Peyer's patch (tissue), 4 donors: ENCODE results near the gene SFI1. TPM values are rescaled to one million over a fixed set of nuclear protein-coding genes. Genes with fewer than 3 reads are reported as not detected.

Source experiments
- DNase-seq, 3 donors: peaks; one replicate each; pipeline ENCODE4 v3.0.0-alpha.2; 2017 to 2019
- H3K27ac ChIP-seq, 4 donors: fragments of 200-600 bp; sonication (generic); one replicate each; pipeline ENCODE4 v1.5.1; 2016 to 2019
- H3K27me3 ChIP-seq, 2 donors: fragments of 200-600 bp; sonication (generic); one replicate each; pipeline ENCODE4 v1.5.1; 2019
- H3K36me3 ChIP-seq, 3 donors: fragments of 200-600 bp; sonication (generic); one replicate each; pipeline ENCODE4 v1.5.1; 2016 to 2019
- H3K4me1 ChIP-seq, 4 donors: fragments of 200-600 bp; sonication (generic); one replicate each; pipeline ENCODE4 v1.5.1; 2016 to 2019
- H3K4me3 ChIP-seq, 4 donors: fragments of 200-600 bp; sonication (generic); 1 replicate in 3 of 4; 2 replicates in 1 of 4; pipeline ENCODE4 v1.5.1; 2016 to 2019; ENCODE audit warnings: mild to moderate bottlenecking in 1 of 4
- H3K9me3 ChIP-seq, 4 donors: fragments of 200-600 bp; sonication (generic); one replicate each; pipeline ENCODE4 v1.5.1; 2016 to 2019; ENCODE audit warnings: mild to moderate bottlenecking in 1 of 4
- POLR2A ChIP-seq, 2 donors: fragments of 450-650 bp; IDR thresholded peaks; one replicate each; pipeline ENCODE4 v1.5.1; 2017; ENCODE audit warnings: antibody characterized with exemption in 2 of 2, mild to moderate bottlenecking in 2 of 2, moderate library complexity in 2 of 2
- total RNA-seq, 4 donors: library from RNA; depleted of rRNA; stranded (reverse); fragments of >200 nt; gene quantifications; one replicate each; pipeline ENCODE4 v1.1.0, GENCODE V29; 2016
- TF ChIP-seq, protein P1 (sequence below), 6 experiments: fragments of 450-650 bp in 4 of 6; fragments of 200-600 bp in 2 of 6; sonication (generic) in 1 of 6; IDR thresholded peaks; one replicate each; pipeline ENCODE4 v1.5.1; 2017 to 2019; ENCODE audit warnings: antibody characterized with exemption in 6 of 6, mild to moderate bottlenecking in 3 of 6, moderate library complexity in 1 of 6

Gene SFI1
- total RNA-seq, 4 donors from 2014 or later = 124 to 307 (median 198) TPM

DNA sequence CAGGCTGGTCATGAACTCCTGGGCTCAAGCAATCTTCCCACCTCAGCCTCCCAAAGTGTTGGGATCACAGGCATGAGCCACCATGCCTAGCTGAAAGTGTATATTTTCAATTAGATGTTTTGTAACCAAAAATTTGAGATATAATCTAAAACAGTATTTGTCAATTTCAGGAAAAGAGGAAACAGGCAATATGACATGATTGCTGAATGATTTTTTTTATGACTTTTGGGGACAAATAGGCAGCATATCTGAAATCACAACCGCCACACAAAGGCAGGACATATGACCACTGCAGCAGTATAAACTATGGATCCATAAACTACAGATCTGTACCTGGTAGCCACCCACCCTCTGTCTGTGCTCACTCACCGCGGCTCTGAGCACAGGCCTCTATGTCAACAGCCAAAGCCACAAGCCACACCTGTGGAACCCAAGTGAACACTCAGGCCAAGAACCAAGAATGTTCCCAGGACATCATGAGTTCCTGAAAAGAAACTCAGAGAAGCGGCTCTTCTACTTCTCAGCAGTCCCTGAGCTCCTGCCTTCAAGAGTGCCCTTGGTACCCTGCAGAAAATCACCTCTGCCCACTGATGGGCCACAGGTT lies 143.2 kb downstream of the SFI1 start:
- Histone ChIP-seq H3K36me3 (no peaks in the 10 kb centered on the region), H3K27me3 (no peaks in the 10 kb centered on the region), H3K9me3 (no peaks in the 10 kb centered on the region), H3K4me1 (peaks cover 0 to 23% (median 12%) of the 10 kb centered on the region in 4 donors), H3K4me3 (no peak overlapping the region), H3K27ac (peak overlapping the region in 2 of 4 donors; percentile 30 to 48)
- TF ChIP-seq, protein P1, sequence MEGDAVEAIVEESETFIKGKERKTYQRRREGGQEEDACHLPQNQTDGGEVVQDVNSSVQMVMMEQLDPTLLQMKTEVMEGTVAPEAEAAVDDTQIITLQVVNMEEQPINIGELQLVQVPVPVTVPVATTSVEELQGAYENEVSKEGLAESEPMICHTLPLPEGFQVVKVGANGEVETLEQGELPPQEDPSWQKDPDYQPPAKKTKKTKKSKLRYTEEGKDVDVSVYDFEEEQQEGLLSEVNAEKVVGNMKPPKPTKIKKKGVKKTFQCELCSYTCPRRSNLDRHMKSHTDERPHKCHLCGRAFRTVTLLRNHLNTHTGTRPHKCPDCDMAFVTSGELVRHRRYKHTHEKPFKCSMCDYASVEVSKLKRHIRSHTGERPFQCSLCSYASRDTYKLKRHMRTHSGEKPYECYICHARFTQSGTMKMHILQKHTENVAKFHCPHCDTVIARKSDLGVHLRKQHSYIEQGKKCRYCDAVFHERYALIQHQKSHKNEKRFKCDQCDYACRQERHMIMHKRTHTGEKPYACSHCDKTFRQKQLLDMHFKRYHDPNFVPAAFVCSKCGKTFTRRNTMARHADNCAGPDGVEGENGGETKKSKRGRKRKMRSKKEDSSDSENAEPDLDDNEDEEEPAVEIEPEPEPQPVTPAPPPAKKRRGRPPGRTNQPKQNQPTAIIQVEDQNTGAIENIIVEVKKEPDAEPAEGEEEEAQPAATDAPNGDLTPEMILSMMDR (IDR thresholded peaks at IDR 0.05) = no peak
- no peak for TF ChIP-seq POLR2A (IDR thresholded peaks at IDR 0.05)
- peak in 1 of 3 donors; percentile 70 for DNase-seq

DNA sequence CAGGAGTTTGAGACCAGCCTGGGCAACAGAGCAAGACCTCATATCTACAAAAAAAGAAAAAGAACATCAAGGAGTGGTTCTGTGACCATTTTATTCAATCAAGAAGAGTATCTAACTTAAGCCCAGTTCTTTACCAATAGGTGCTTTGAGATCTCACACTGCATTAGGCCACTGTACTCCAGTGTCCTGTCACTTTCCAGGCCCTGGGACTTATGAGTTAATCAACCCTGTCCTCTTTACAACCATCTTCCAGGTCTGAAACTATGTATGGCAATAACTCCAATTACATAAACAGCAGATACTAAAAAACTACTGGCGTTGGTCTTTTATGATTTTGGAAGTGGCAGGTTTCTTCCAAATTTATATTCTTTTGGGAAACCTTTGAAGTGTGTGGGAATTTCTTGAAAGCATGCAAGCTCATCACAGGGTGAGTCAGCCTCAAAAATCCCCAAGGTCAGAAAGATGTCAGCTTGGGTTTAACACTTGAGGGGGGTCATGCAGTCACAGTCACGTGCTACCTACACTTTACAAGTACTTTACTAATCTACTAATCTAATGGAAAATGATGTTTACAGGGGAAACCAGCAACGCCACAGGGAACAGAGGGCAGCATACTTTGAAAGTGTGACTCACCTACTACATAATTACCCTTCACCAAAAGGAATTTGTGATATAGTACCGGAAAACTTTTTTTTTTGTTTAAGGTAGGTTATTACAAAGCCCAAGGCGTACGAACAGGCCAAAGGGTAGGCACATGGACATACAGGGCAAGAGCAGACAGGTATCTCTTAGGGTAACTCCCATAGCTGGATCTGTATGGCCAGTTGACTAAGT lies 150.1 kb downstream of the SFI1 start:
- Histone ChIP-seq H3K36me3 (peaks cover 0 to 40% (median 0%) of the 10 kb centered on the region in 3 donors), H3K4me1 (no peaks in the 10 kb centered on the region), H3K27ac (peak overlapping the region in 1 of 4 donors; percentile 45), H3K27me3 (no peaks in the 10 kb centered on the region), H3K9me3 (no peaks in the 10 kb centered on the region), H3K4me3 (no peak overlapping the region)
- TF ChIP-seq POLR2A (IDR thresholded peaks at IDR 0.05) = no peak
- TF ChIP-seq, protein P1 (IDR thresholded peaks at IDR 0.05) = no peak
- DNase-seq = no peak

DNA sequence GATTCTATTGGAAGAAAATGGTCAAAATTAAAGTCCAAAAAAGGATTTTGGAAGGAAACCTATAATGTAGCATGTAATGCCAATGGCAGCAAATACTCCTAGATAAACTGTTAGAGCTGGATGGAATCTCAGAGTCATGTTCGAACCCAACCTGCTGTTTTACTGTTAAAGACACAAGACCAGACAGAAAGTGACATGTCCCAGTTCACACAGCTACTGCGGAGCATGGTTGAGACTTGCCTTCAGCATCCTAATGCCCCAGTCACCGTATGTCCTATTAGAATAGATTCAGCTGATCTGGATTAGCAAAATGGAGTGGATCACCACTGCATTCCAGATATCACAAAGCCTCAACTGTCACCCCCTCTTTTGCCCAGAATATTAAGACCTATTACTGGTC lies 150.7 kb downstream of the SFI1 start:
- TF ChIP-seq, protein P1 (IDR thresholded peaks at IDR 0.05) = no peak
- no peak for TF ChIP-seq POLR2A (IDR thresholded peaks at IDR 0.05)
- H3K4me3 ChIP-seq = no peak overlapping the region
- no peaks in the 10 kb centered on the region for H3K27me3 ChIP-seq
- no peak for DNase-seq
- H3K4me1 ChIP-seq = no peaks in the 10 kb centered on the region
- peaks cover 0 to 40% (median 0%) of the 10 kb centered on the region in 3 donors for H3K36me3 ChIP-seq
- H3K27ac ChIP-seq = peak overlapping the region in 1 of 4 donors; percentile 45
- H3K9me3 ChIP-seq = no peaks in the 10 kb centered on the region

DNA sequence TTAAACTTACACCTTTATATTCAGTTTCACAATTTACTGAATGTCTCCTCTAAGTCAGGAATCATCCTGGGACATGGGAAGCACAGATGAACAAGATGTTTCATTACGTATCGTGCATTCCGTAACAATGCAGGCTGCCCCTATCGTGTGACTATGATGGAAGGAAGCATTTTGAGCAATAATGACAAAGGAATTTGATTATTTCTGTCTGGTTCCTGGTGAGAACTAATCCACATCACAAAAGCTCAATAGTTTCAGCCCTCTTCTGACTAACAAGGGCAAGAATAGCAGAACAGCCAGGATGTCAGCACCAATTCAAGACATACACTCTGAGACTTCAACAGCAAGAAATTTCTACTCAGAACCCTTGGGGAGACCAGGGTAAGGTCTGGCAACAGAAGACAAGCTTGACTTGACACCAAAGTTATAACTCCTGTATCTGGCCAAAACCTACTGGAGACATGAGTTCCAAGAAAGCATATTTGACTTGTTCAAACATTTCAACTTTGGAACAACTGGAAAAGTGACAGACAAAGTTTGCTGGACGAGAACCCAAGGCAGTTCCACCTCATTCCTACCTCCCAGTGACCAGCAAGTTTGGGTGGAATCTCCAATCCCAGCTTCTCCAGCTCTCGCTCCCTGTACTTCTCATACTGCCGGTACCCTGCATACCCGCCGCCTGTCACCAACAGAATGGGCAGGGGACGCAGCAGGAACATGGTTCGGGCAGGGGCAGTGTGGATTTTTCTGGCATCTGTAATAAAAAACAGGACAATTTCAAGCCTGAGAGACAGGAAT lies 151.4 kb downstream of the SFI1 start:
- TF ChIP-seq, protein P1 (IDR thresholded peaks at IDR 0.05) = no peak
- TF ChIP-seq POLR2A (IDR thresholded peaks at IDR 0.05) = no peak
- Histone ChIP-seq H3K4me3 (no peak overlapping the region), H3K4me1 (no peaks in the 10 kb centered on the region), H3K27me3 (no peaks in the 10 kb centered on the region), H3K27ac (no peak overlapping the region), H3K36me3 (peaks cover 0 to 40% (median 0%) of the 10 kb centered on the region in 3 donors), H3K9me3 (no peaks in the 10 kb centered on the region)
- DNase-seq = no peak

DNA sequence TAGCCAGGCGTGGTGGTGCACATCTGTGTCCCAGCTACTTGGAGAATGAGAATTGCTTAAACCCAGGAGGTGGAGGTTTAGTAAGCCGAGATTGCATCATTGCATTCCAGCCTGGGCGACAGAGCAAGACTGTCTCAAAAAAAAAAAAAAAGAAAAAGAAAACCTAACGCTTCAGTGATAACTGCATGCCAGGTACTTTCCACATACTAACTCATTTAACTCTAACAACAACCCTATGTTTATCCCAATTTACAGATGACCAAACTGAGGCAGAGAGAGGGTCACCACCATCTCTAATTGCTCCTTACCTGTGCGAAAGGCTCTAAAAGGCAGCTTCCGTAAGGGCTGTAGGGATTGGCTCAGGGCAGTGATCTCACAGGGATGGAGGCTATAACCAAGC lies 154.1 kb downstream of the SFI1 start:
- Histone ChIP-seq H3K9me3 (no peaks in the 10 kb centered on the region), H3K27ac (no peak overlapping the region), H3K4me3 (no peak overlapping the region), H3K4me1 (no peaks in the 10 kb centered on the region), H3K36me3 (peaks cover 0 to 35% (median 0%) of the 10 kb centered on the region in 3 donors), H3K27me3 (no peaks in the 10 kb centered on the region)
- DNase-seq = no peak
- no peak for TF ChIP-seq POLR2A (IDR thresholded peaks at IDR 0.05)
